CD4-positive, alpha-beta T cell (primary cell): ENCODE measurements around the gene ZNF718. TPM values are rescaled to one million over a fixed set of nuclear protein-coding genes. Genes with fewer than 3 reads are reported as not detected.
"Not testable (repeated sequence)": the region's sequence is repeated elsewhere in the genome, so short reads cannot be mapped to it uniquely, and the experiment has no call there.

ENCODE experiments used
- ATAC-seq: fragments of 200-7000 bp; cut with Tn5 transposase; one replicate; pipeline ENCODE4 v1.10.0; 2022; ENCODE audit warnings: mild to moderate bottlenecking; ENCODE audit not compliant: poor library complexity
- CTCF ChIA-PET: fragments of 350-600 bp; sonication (Branson Sonifier 250); formaldehyde crosslinking; loops from one replicate; lab custom pipeline; 2021; ENCODE audit warnings: antibody characterized with exemption, inconsistent platforms; lab: Charles Lee
- POLR2A ChIA-PET: fragments of 350-600 bp; sonication (Branson Sonifier 250); formaldehyde crosslinking; loops from one replicate; lab custom pipeline; 2021; ENCODE audit warnings: antibody characterized with exemption, inconsistent platforms; lab: Charles Lee
- DNase-seq, 14 experiments: peaks; one replicate each; pipeline ENCODE4 v3.0.0-alpha.2; 2013 to 2020; ENCODE audit warnings: mixed read lengths in 2 of 14
- H3K27ac ChIP-seq, 2 donors: one replicate each; pipeline versions ENCODE4 v1.5.1 to v1.7.0; 2013; ENCODE audit warnings: low read length in 2 of 2, low read depth in 1 of 2, mild to moderate bottlenecking in 1 of 2
- H3K27me3 ChIP-seq, 2 experiments: 1 replicate in 1 of 2; 2 replicates in 1 of 2; pipeline versions ENCODE4 v1.6.1 to v1.7.0; 2013; ENCODE audit warnings: low read length in 2 of 2, control low read depth in 1 of 2, mild to moderate bottlenecking in 1 of 2, moderate library complexity in 1 of 2; ENCODE audit not compliant: insufficient read depth in 2 of 2, control insufficient read depth in 1 of 2
- H3K36me3 ChIP-seq: one replicate; pipeline ENCODE4 v1.6.1; 2013; ENCODE audit warnings: low read length, control low read depth; ENCODE audit not compliant: insufficient read depth
- H3K4me1 ChIP-seq: one replicate; pipeline ENCODE4 v1.6.1; 2013; ENCODE audit warnings: low read length, control low read depth; ENCODE audit not compliant: insufficient read depth
- H3K4me3 ChIP-seq: one replicate; pipeline ENCODE4 v1.5.1; 2013; ENCODE audit warnings: mild to moderate bottlenecking, low read length, moderate library complexity
- H3K9me3 ChIP-seq, 2 experiments: 1 replicate in 1 of 2; 2 replicates in 1 of 2; pipeline versions ENCODE4 v1.6.1 to v1.7.0; 2013; ENCODE audit warnings: low read length in 2 of 2, mild to moderate bottlenecking in 2 of 2, control low read depth in 1 of 2, moderate library complexity in 1 of 2; ENCODE audit not compliant: control insufficient read depth in 1 of 2, insufficient read depth in 1 of 2
- H3K27ac Mint-ChIP-seq: one replicate; pipeline ENCODE4 v1.8.0; 2020; ENCODE audit warnings: mixed read lengths
- H3K27me3 Mint-ChIP-seq: one replicate; pipeline ENCODE4 v1.8.0; 2021; ENCODE audit warnings: mixed read lengths
- H3K36me3 Mint-ChIP-seq: one replicate; pipeline ENCODE4 v1.8.0; 2021; ENCODE audit warnings: low read depth, mixed read lengths
- H3K4me1 Mint-ChIP-seq: one replicate; pipeline ENCODE4 v1.8.0; 2021; ENCODE audit warnings: low read depth, mixed read lengths
- H3K4me3 Mint-ChIP-seq: one replicate; pipeline ENCODE4 v1.8.0; 2020; ENCODE audit warnings: mild to moderate bottlenecking, mixed read lengths
- H3K9me3 Mint-ChIP-seq: one replicate; pipeline ENCODE4 v1.8.0; 2020; ENCODE audit warnings: mixed read lengths
- intact Hi-C, 2 experiments: fragments of 100-400 bp; cut with DNase I in 1 of 2; cut with micrococcal nuclease in 1 of 2; formaldehyde crosslinking; loops; one replicate each; pipeline versions ENCODE4 v1.15.1 to v1.9.0; 2023 to 2025; cut with DNase I, micrococcal nuclease
- total RNA-seq, 174 experiments: library from RNA in 2 of 174; stranded (reverse) in 2 of 174; gene quantifications; one replicate each; pipeline ENCODE4 v1.2.3 and lab custom pipeline; 2021 to 2026
- TF ChIP-seq, protein P1 (sequence below): fragments of 200-600 bp; IDR thresholded peaks from one replicate; pipeline ENCODE4 v1.8.0; 2022; ENCODE audit warnings: antibody characterized with exemption, mild to moderate bottlenecking

Gene ZNF718
- total RNA-seq, 2 experiments from 2014 or later = 6.3 to 7.4 TPM

DNA sequence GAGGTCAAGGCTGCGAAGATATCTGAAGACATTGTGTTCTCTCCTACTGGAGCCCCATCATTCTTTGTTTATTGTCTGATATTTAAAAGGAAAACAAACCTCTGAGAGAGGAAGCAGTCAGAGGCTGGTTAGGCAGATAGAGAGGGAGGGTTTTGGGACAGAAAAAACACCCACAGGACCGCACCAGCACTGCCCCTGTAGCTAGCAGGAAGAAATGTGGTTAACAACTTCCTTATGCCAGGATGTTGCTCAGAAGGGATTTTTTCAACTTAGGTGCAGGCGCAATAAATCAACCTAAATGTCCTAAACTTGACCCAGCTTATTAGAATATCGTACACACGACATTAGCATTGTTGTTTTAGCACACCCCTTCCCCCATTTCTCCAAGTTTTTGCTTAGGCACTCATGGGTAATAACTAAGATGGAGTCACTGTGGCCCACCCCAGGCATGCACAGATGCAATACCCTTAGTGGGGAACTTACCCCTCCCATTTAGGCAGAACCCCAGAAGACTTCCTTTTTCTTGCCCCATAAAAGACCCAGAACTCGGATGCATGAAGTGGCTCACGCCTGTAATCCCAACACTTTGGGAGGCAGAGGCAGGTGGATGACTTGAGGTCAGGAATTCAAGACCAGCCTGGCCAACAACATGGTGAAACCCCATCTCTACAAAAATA is 2.8 kb upstream of the ZNF718 start:
- H3K27me3 Mint-ChIP-seq = no peaks in the 10 kb centered on the region
- Histone ChIP-seq H3K36me3 (peaks cover 5% of the 10 kb centered on the region), H3K4me1 (peaks cover 48% of the 10 kb centered on the region), H3K4me3 (no peak overlapping the region), H3K27me3 (no peaks in the 10 kb centered on the region), H3K9me3 (peaks cover 49 to 57% of the 10 kb centered on the region in 2 experiments), H3K27ac (peak overlapping the region in 1 of 2 donors; percentile 0)
- peak overlapping the region; percentile 83 for H3K27ac Mint-ChIP-seq
- peaks cover 49% of the 10 kb centered on the region for H3K4me1 Mint-ChIP-seq
- DNase-seq (peak in 5 of 14 experiments; percentile 5 to 78 (median 68)), ATAC-seq (no peak)
- intact Hi-C loops = loop anchor here in 1 of 2 experiments (5.0 kb wide), 1 partner anchor 216 kb away; the partner anchor contains the start of gene ZNF141
- H3K9me3 Mint-ChIP-seq = peaks cover 27% of the 10 kb centered on the region
- ChIA-PET POLR2A (interaction anchor here (0.9 to 4.5 kb wide), 4 partner anchors 70 to 352 kb away, joined by 3 to 86 read pairs (median 4); partner anchors contain the start of genes ZNF141 and ZNF595), CTCF (no interaction called here)
- peak overlapping the region; percentile 81 for H3K4me3 Mint-ChIP-seq
- TF ChIP-seq, protein P1, sequence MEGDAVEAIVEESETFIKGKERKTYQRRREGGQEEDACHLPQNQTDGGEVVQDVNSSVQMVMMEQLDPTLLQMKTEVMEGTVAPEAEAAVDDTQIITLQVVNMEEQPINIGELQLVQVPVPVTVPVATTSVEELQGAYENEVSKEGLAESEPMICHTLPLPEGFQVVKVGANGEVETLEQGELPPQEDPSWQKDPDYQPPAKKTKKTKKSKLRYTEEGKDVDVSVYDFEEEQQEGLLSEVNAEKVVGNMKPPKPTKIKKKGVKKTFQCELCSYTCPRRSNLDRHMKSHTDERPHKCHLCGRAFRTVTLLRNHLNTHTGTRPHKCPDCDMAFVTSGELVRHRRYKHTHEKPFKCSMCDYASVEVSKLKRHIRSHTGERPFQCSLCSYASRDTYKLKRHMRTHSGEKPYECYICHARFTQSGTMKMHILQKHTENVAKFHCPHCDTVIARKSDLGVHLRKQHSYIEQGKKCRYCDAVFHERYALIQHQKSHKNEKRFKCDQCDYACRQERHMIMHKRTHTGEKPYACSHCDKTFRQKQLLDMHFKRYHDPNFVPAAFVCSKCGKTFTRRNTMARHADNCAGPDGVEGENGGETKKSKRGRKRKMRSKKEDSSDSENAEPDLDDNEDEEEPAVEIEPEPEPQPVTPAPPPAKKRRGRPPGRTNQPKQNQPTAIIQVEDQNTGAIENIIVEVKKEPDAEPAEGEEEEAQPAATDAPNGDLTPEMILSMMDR = no peak
- H3K36me3 Mint-ChIP-seq = peaks cover 73% of the 10 kb centered on the region

DNA sequence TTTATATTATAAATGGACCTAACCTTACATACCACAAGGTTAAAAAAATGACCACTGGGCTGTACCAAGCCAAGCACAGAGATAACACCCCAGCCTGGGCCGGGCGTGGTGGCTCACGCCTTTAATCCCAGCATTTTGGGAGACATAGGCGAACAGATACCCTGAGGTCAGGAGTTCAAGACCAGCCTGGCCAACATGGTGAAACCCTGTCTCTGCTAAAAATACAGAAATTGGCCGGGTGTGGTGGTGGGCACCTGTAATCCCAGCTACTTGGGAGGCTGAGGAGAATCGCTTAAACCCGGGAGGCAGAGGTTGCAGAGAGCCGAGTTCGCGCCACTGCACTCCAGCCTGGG is 403 bp upstream of the ZNF718 start:
- CTCF ChIA-PET = not testable (repeated sequence)
- peak overlapping the region; percentile 98 for H3K27ac Mint-ChIP-seq

DNA sequence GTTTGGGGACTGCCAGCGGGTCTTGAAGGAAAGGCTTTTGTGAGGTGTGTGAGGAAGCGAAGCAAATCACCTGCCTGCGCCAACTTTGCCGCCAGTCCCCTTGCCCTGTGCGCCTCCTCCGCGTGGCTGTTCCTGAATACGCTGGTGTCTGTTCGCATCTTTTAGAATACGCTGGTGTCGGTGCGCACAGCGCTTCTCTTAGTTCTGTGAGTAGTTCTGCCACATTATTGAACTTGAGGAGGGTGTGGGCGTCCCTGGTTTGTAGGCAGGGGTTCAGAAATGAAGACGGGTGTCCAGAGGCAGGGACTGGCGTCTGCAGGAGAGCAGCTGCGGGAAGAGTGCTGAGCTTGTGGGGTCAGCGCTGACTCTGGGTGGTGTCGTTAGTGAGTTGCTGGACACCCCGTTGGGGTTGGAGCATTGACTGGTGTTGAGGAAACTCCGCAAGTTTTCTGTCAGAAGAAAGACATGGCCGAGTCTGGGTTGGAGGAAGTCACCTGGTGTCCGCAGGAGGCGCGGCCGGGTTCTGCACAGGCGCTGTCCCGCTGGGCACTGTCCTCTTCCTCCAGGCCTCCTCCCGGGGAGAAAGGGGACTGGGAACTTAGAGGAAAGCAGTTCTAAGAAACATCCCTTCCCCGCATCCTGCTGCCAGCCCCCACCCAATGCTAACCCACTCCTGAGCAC is 930 bp downstream of the ZNF718 start:
- ATAC-seq = peak; percentile 8
- peaks cover 85% of the 10 kb centered on the region for H3K36me3 Mint-ChIP-seq

More for the DNA sequence above, 403 bp upstream of the ZNF718 start:
- Mint-ChIP-seq H3K4me1 (peaks cover 57% of the 10 kb centered on the region), H3K4me3 (peak overlapping the region; percentile 99), H3K36me3 (peaks cover 82% of the 10 kb centered on the region), H3K9me3 (peaks cover 26% of the 10 kb centered on the region)
- Histone ChIP-seq H3K9me3 (peaks cover 51 to 58% of the 10 kb centered on the region in 2 experiments), H3K4me1 (peaks cover 48% of the 10 kb centered on the region), H3K27ac (peak overlapping the region; percentile 79 to 88), H3K36me3 (peaks cover 27% of the 10 kb centered on the region), H3K4me3 (peak overlapping the region; percentile 90)
- not testable (repeated sequence) for ATAC-seq, H3K27me3 ChIP-seq, H3K27me3 Mint-ChIP-seq, DNase-seq
- POLR2A ChIA-PET = interaction anchor here (0.6 to 4.5 kb wide), 21 partner anchors 8 to 658 kb away, joined by 3 to 86 read pairs (median 6); partner anchors contain the start of genes MYL5, ZNF141 and ZNF595
- intact Hi-C loops = loop anchor here (2.0 to 5.0 kb wide), 2 partner anchors 119 to 213 kb away; partner anchors contain the start of gene ZNF141 (in 1 of the 2)

More for the DNA sequence above, 930 bp downstream of the ZNF718 start:
- Mint-ChIP-seq H3K27me3 (no peaks in the 10 kb centered on the region), H3K4me3 (peak overlapping the region; percentile 99), H3K9me3 (peaks cover 34% of the 10 kb centered on the region), H3K4me1 (peaks cover 63% of the 10 kb centered on the region), H3K27ac (peak overlapping the region; percentile 98)
- H3K4me1 ChIP-seq = peaks cover 46% of the 10 kb centered on the region
- H3K27me3 ChIP-seq = no peaks in the 10 kb centered on the region
- peaks cover 44 to 52% of the 10 kb centered on the region in 2 experiments for H3K9me3 ChIP-seq
- TF ChIP-seq, protein P1 = no peak
- DNase-seq = peak in 9 of 14 experiments; percentile 1 to 57 (median 20)
- intact Hi-C loops = loop anchor here in 1 of 2 experiments (2.0 kb wide), 1 partner anchor 118 kb away; no protein-coding TSS in a partner anchor
- peak overlapping the region; percentile 79 to 88 for H3K27ac ChIP-seq
- ChIA-PET POLR2A (interaction anchor here (0.5 to 4.5 kb wide), 20 partner anchors 8 to 657 kb away, joined by 3 to 86 read pairs (median 5); partner anchors contain the start of genes ZNF141 and ZNF595), CTCF (interaction anchor here (0.9 kb wide), 1 partner anchor 96 kb away, joined by 3 read pairs; no protein-coding TSS in a partner anchor)
- peak overlapping the region; percentile 90 for H3K4me3 ChIP-seq
- H3K36me3 ChIP-seq = peaks cover 27% of the 10 kb centered on the region
